ENCODE results near the gene HPSE. TPM values are rescaled to one million over a fixed set of nuclear protein-coding genes. Genes with fewer than 3 reads are reported as not detected.
A peak's percentile ranks its signal among the peaks of the same experiment; 100 is the strongest.

HPSE gene
- total and polyA plus RNA-seq, 2 experiments from 2014 or later = 1.7 to 3.8 TPM

DNA sequence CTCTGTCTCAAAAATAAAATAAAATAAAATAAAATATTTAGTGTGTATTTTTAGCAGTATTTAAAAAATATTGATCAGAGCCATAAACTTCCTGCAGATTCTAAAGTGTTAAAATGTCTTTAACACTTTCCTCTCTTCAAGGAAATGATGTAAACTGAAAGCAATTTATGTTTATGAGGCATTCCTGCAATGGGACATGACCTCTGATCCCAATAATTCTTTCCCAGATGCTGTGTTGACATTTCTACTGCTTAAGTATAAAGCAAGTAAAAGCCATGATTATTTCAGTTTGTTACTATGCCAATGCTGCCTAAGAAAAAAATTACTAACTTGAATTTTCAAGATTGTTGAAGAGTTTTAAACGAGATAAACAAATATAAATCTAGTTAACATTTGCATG lies 79.1 kb downstream of the HPSE start:
- H3K4me1 ChIP-seq (ENCODE audit: insufficient read depth) = peaks cover 12% of the 10 kb centered on the region
- WGBS (ENCODE audit: low lambda C conversion rate, missing lambda C conversion rate) = 36% methylated on average over 1 of the region's 1 CpG
- H3K36me3 ChIP-seq (replicated peaks; ENCODE audit: insufficient read depth, low read depth) = no peaks in the 10 kb centered on the region
- DNase-seq (ENCODE audit: low spot score) = peak; percentile 56
- no peaks in the 10 kb centered on the region for H3K27me3 ChIP-seq
- no peaks in the 10 kb centered on the region for H3K79me2 ChIP-seq
- H4K20me1 ChIP-seq (ENCODE audit: insufficient read depth, poor library complexity, severe bottlenecking) = no peaks in the 10 kb centered on the region
- no peaks in the 10 kb centered on the region for H3K9me2 ChIP-seq (replicated peaks; ENCODE audit: insufficient read depth)
- H3K4me3 ChIP-seq = no peak overlapping the region
- H3K9me3 ChIP-seq (ENCODE audit: low read depth) = no peaks in the 10 kb centered on the region
- no peak overlapping the region for H2AFZ ChIP-seq
- peak overlapping the region; percentile 85 for H3K27ac ChIP-seq
- H3K4me2 ChIP-seq = no peak overlapping the region
- TF ChIP-seq EZH2 (IDR thresholded peaks at IDR 0.05; ENCODE audit: borderline replicate concordance) (no peak), EZH2phosphoT487 (IDR thresholded peaks at IDR 0.05; ENCODE audit: low read depth, severe bottlenecking, unreplicated experiment) (no peak)
- TF ChIP-seq, protein P1, sequence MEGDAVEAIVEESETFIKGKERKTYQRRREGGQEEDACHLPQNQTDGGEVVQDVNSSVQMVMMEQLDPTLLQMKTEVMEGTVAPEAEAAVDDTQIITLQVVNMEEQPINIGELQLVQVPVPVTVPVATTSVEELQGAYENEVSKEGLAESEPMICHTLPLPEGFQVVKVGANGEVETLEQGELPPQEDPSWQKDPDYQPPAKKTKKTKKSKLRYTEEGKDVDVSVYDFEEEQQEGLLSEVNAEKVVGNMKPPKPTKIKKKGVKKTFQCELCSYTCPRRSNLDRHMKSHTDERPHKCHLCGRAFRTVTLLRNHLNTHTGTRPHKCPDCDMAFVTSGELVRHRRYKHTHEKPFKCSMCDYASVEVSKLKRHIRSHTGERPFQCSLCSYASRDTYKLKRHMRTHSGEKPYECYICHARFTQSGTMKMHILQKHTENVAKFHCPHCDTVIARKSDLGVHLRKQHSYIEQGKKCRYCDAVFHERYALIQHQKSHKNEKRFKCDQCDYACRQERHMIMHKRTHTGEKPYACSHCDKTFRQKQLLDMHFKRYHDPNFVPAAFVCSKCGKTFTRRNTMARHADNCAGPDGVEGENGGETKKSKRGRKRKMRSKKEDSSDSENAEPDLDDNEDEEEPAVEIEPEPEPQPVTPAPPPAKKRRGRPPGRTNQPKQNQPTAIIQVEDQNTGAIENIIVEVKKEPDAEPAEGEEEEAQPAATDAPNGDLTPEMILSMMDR (IDR thresholded peaks at IDR 0.05; ENCODE audit: poor library complexity) = no peak

DNA sequence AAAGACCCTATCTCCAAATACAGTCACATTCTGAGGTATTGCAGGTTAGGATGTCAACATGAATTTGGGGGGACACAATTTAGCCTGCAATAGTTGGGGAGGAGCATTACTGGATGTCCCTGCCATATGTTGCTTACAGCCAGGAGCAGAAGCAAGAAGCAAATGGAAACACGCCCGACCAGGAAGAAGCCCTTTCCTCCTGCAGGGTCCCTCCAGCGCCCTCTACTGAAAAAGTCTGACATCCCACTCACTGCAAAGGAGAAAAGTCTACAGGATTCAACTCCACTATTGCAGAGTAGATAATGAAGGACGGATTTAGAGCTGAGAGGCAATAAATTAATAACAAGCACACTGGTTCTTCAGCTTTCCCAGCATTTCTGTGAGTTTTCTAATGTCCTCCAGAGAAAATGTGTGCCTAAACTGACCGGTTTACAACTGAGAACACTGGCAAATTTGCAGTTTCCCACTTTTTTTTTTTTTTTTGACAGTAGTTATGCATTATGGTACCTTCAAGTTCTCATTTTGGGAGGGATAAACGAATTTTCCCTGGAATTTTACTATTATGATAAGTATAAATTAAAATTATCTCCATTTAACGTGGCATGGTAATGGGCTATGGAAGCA lies 81.8 kb downstream of the HPSE start:
- WGBS (ENCODE audit: low lambda C conversion rate, missing lambda C conversion rate) = 23% methylated on average over 7 of the region's 7 CpGs
- H3K27ac ChIP-seq = no peak overlapping the region
- DNase-seq (ENCODE audit: low spot score) = peak; percentile 76
- no peak overlapping the region for H3K4me2 ChIP-seq
- TF ChIP-seq, protein P1 (IDR thresholded peaks at IDR 0.05; ENCODE audit: poor library complexity) = peak; percentile 49
- no peak for TF ChIP-seq EZH2 (IDR thresholded peaks at IDR 0.05; ENCODE audit: borderline replicate concordance)
- TF ChIP-seq EZH2phosphoT487 (IDR thresholded peaks at IDR 0.05; ENCODE audit: low read depth, severe bottlenecking, unreplicated experiment) = no peak
- H3K9me3 ChIP-seq (ENCODE audit: low read depth) = no peaks in the 10 kb centered on the region
- no peaks in the 10 kb centered on the region for H3K36me3 ChIP-seq (replicated peaks; ENCODE audit: insufficient read depth, low read depth)
- H3K79me2 ChIP-seq = no peaks in the 10 kb centered on the region
- no peak overlapping the region for H3K4me3 ChIP-seq
- H3K4me1 ChIP-seq (ENCODE audit: insufficient read depth) = peaks cover 15% of the 10 kb centered on the region
- no peaks in the 10 kb centered on the region for H3K27me3 ChIP-seq
- H4K20me1 ChIP-seq (ENCODE audit: insufficient read depth, poor library complexity, severe bottlenecking) = no peaks in the 10 kb centered on the region
- no peaks in the 10 kb centered on the region for H3K9me2 ChIP-seq (replicated peaks; ENCODE audit: insufficient read depth)
- H2AFZ ChIP-seq = no peak overlapping the region

DNA sequence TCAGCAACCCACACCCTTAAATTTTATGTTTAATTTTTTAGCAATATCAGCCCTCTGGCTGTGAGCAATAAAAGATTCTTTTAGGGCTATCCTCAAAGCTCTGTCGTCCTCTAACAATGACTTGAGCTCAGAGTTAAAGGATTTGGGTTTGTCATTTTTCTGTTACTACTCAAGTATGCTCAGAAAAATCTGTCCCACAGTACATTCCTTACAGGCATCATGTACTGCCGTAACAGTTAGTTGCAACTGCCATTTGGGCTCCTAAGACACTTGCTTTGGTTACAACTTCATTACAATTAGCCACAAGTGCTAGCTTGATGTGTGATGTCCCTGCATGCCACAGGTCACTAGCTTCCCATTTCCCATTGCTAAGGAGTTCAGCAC lies 83.2 kb downstream of the HPSE start:
- Histone ChIP-seq H3K9me2 (replicated peaks; ENCODE audit: insufficient read depth) (no peaks in the 10 kb centered on the region), H3K27ac (no peak overlapping the region), H3K36me3 (replicated peaks; ENCODE audit: insufficient read depth, low read depth) (no peaks in the 10 kb centered on the region), H4K20me1 (ENCODE audit: insufficient read depth, poor library complexity, severe bottlenecking) (no peaks in the 10 kb centered on the region), H3K27me3 (no peaks in the 10 kb centered on the region), H3K4me2 (no peak overlapping the region), H3K9me3 (ENCODE audit: low read depth) (no peaks in the 10 kb centered on the region), H3K79me2 (no peaks in the 10 kb centered on the region), H2AFZ (no peak overlapping the region), H3K4me3 (no peak overlapping the region), H3K4me1 (ENCODE audit: insufficient read depth) (peaks cover 14% of the 10 kb centered on the region)
- WGBS (ENCODE audit: low lambda C conversion rate, missing lambda C conversion rate) = 45% methylated on average over 2 of the region's 2 CpGs
- TF ChIP-seq EZH2phosphoT487 (IDR thresholded peaks at IDR 0.05; ENCODE audit: low read depth, severe bottlenecking, unreplicated experiment) (no peak), EZH2 (IDR thresholded peaks at IDR 0.05; ENCODE audit: borderline replicate concordance) (no peak)
- TF ChIP-seq, protein P1 (IDR thresholded peaks at IDR 0.05; ENCODE audit: poor library complexity) = no peak
- no peak for DNase-seq (ENCODE audit: low spot score)

All from hepatocyte (in vitro differentiated cells).